Measurements from ENCODE around the gene CCDC82. TPM values are rescaled to one million over a fixed set of nuclear protein-coding genes. Genes with fewer than 3 reads are reported as not detected.

CCDC82 gene
- total RNA-seq, 1 experiment from 2014 or later, result 10.6 TPM

- no peak for DNase-seq (ENCODE audit: low read depth, low spot score)
- in situ Hi-C loops (cut with HindIII; ENCODE audit: low pct_unique_long_range_greater_than_20kb, low sequenced_read_pairs), result no loop called here
Observed at GRCh38 chr11:96335388-96335787, 54.3 kb downstream of the CCDC82 start.

- no peak for DNase-seq (ENCODE audit: low read depth, low spot score)
- in situ Hi-C loops (cut with HindIII; ENCODE audit: low pct_unique_long_range_greater_than_20kb, low sequenced_read_pairs), result no loop called here
Observed at GRCh38 chr11:96334219-96334618, 55.5 kb downstream of the CCDC82 start.

GRCh38 chr11:96333191-96333719, 56.5 kb downstream of the CCDC82 start:
- in situ Hi-C loops (cut with HindIII; ENCODE audit: low pct_unique_long_range_greater_than_20kb, low sequenced_read_pairs), result no loop called here
- DNase-seq (ENCODE audit: low read depth, low spot score), result no peak

GRCh38 chr11:96332126-96332771, 57.5 kb downstream of the CCDC82 start:
- in situ Hi-C loops (cut with HindIII; ENCODE audit: low pct_unique_long_range_greater_than_20kb, low sequenced_read_pairs), result no loop called here
- no peak for DNase-seq (ENCODE audit: low read depth, low spot score)

DNA sequence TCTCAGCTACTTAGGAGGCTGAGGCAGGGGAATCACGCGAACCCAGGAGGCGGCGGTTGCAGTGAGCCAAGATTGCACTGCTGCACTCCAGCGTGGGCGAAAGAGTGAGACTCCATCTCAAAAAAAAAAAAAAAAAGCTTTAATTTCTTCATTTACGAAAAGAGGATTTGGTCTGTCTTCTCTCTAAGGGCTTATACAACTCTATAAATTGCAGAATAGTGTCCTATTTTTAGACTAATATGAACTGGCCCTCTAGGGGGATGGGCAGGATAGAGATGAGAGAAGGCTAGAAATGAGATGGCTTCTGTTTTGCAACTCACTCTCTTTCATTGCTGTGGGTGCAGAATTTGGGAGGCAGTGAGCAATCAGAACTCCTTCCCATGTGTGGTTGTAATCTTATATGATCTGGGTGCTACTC, 58.0 kb downstream of the CCDC82 start:
- in situ Hi-C loops (cut with HindIII; ENCODE audit: low pct_unique_long_range_greater_than_20kb, low sequenced_read_pairs), result no loop called here
- no peak for DNase-seq (ENCODE audit: low read depth, low spot score)

GRCh38 chr11:96330511-96330859, 59.2 kb downstream of the CCDC82 start:
- in situ Hi-C loops (cut with HindIII; ENCODE audit: low pct_unique_long_range_greater_than_20kb, low sequenced_read_pairs), result no loop called here
- no peak for DNase-seq (ENCODE audit: low read depth, low spot score)

- in situ Hi-C loops (cut with HindIII; ENCODE audit: low pct_unique_long_range_greater_than_20kb, low sequenced_read_pairs), result no loop called here
- no peak for DNase-seq (ENCODE audit: low read depth, low spot score)
Observed at GRCh38 chr11:96329855-96330510, 59.7 kb downstream of the CCDC82 start.

- no peak for DNase-seq (ENCODE audit: low read depth, low spot score)
Observed at GRCh38 chr11:96329419-96329818, 60.3 kb downstream of the CCDC82 start.

GRCh38 chr11:96328395-96329010, 61.2 kb downstream of the CCDC82 start:
- DNase-seq (ENCODE audit: low read depth, low spot score), result no peak
- in situ Hi-C loops (cut with HindIII; ENCODE audit: low pct_unique_long_range_greater_than_20kb, low sequenced_read_pairs), result no loop called here

More at GRCh38 chr11:96329419-96329818, 60.3 kb downstream of the CCDC82 start:
- in situ Hi-C loops (cut with HindIII; ENCODE audit: low pct_unique_long_range_greater_than_20kb, low sequenced_read_pairs), result no loop called here

GRCh38 chr11:96326959-96327358, 62.8 kb downstream of the CCDC82 start:
- in situ Hi-C loops (cut with HindIII; ENCODE audit: low pct_unique_long_range_greater_than_20kb, low sequenced_read_pairs), result no loop called here
- no peak for DNase-seq (ENCODE audit: low read depth, low spot score)

DNA sequence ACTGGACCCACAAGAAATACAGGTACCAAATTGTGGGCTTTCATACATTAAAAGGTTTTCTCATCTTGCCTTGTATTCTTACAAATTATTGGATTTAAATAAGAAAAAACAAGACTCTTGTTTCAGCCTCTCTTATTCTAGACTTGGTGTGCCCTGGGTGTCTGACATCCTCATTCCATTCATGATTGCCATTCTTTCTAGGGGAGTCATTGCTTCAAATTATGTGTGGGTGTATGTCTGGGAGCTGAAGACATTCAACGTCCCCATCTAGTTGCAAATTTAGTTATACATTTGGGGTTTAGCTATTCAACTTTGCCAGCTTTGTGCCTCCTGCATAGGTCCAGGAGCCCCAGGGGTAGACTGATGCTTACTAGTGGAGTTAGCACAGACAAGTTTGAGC, 64.8 kb downstream of the CCDC82 start:
- DNase-seq (ENCODE audit: low read depth, low spot score), result no peak
- in situ Hi-C loops (cut with HindIII; ENCODE audit: low pct_unique_long_range_greater_than_20kb, low sequenced_read_pairs), result no loop called here

DNA sequence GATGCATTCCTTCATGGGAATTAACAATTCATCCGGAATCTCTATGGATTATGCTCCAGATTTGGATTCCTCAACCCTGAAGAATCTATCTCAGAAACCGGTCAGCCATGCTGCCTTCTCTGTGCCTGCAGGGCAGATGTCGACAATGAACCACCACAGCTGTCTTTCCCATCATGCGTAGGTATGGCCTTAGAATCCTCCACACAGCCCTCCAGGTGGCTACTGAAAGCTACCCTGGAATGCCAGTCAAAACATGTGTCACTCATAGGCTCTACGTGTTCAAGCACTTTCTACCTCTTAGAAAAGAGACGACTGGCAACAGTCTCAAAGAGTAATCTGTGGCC, 66.1 kb downstream of the CCDC82 start:
- in situ Hi-C loops (cut with HindIII; ENCODE audit: low pct_unique_long_range_greater_than_20kb, low sequenced_read_pairs), result no loop called here
- no peak for DNase-seq (ENCODE audit: low read depth, low spot score)

GRCh38 chr11:96322775-96323641, 66.7 kb downstream of the CCDC82 start:
- in situ Hi-C loops (cut with HindIII; ENCODE audit: low pct_unique_long_range_greater_than_20kb, low sequenced_read_pairs), result no loop called here
- no peak for DNase-seq (ENCODE audit: low read depth, low spot score)

- DNase-seq (ENCODE audit: low read depth, low spot score), result no peak
- in situ Hi-C loops (cut with HindIII; ENCODE audit: low pct_unique_long_range_greater_than_20kb, low sequenced_read_pairs), result no loop called here
Observed at GRCh38 chr11:96321091-96321490, 68.6 kb downstream of the CCDC82 start.

GRCh38 chr11:96319898-96320656, 69.6 kb downstream of the CCDC82 start:
- in situ Hi-C loops (cut with HindIII; ENCODE audit: low pct_unique_long_range_greater_than_20kb, low sequenced_read_pairs), result no loop called here
- no peak for DNase-seq (ENCODE audit: low read depth, low spot score)

DNA sequence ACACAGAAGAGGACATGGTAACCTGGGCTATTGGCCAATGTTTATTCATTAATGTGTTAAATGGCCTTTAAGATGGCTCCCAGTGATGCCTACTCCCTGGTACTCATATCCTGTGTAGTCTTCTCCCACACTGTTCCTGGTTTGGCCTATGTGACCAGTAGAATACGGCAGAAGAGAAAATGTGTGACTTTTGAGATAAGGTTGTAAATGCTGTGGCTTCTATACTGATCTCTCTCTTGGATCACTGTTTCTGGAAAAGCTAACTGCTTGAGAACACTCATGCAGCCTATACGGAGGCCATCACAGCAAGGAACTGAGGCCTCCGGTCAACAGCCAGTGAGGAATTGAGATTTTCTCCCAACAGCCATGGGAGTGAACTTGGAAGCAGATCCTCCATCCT, 70.9 kb downstream of the CCDC82 start:
- in situ Hi-C loops (cut with HindIII; ENCODE audit: low pct_unique_long_range_greater_than_20kb, low sequenced_read_pairs), result no loop called here
- DNase-seq (ENCODE audit: low read depth, low spot score), result no peak

GRCh38 chr11:96318399-96318798, 71.3 kb downstream of the CCDC82 start:
- in situ Hi-C loops (cut with HindIII; ENCODE audit: low pct_unique_long_range_greater_than_20kb, low sequenced_read_pairs), result no loop called here
- DNase-seq (ENCODE audit: low read depth, low spot score), result no peak

All from SK-MEL-5 (cell line).